ENCODE measurements around the gene KBTBD4. TPM values are rescaled to one million over a fixed set of nuclear protein-coding genes. Genes with fewer than 3 reads are reported as not detected.

KBTBD4 gene
- total and polyA plus RNA-seq, 4 donors: 5.6 to 12.0 (median 8.6) TPM

DNA sequence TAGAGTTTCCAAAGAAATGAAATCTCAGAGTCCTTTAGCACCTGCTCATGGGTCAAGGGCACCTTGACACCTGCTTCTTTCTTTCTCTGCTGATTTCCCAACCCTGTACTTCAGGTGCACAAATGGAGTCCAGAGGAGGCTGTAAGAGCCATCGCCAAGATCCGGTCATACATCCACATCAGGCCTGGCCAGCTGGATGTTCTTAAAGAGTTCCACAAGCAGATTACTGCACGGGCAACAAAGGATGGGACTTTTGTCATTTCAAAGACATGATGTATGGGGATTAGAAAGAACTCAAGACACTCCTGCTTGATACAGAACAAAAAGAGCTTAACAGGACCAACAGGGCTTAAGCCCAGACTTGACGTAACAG, 7.4 kb downstream of the KBTBD4 start (continued):
- TF ChIP-seq, protein P1, sequence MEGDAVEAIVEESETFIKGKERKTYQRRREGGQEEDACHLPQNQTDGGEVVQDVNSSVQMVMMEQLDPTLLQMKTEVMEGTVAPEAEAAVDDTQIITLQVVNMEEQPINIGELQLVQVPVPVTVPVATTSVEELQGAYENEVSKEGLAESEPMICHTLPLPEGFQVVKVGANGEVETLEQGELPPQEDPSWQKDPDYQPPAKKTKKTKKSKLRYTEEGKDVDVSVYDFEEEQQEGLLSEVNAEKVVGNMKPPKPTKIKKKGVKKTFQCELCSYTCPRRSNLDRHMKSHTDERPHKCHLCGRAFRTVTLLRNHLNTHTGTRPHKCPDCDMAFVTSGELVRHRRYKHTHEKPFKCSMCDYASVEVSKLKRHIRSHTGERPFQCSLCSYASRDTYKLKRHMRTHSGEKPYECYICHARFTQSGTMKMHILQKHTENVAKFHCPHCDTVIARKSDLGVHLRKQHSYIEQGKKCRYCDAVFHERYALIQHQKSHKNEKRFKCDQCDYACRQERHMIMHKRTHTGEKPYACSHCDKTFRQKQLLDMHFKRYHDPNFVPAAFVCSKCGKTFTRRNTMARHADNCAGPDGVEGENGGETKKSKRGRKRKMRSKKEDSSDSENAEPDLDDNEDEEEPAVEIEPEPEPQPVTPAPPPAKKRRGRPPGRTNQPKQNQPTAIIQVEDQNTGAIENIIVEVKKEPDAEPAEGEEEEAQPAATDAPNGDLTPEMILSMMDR (IDR thresholded peaks at IDR 0.05; ENCODE audit: low read depth, low read length, missing input control): no peak
- no peak for TF ChIP-seq EGR1 (IDR thresholded peaks at IDR 0.05; ENCODE audit: low read depth in 2 of 2)
- no peak for TF ChIP-seq NR2F2 (IDR thresholded peaks at IDR 0.05)
- no peak for TF ChIP-seq RXRA (IDR thresholded peaks at IDR 0.05)

- Histone ChIP-seq H3K9ac (ENCODE audit: low read depth in 1 of 2, low read length in 2 of 2) (no peak overlapping the region), H3K27ac (ENCODE audit: low read depth in 1 of 2, low read length in 2 of 2) (no peak overlapping the region), H3K27me3 (ENCODE audit: control insufficient read depth in 4 of 4, insufficient read depth in 4 of 4, low read length in 3 of 4) (no peaks in the 10 kb centered on the region), H3K9me3 (ENCODE audit: control insufficient read depth in 4 of 4, low read length in 3 of 4) (no peaks in the 10 kb centered on the region), H3K36me3 (ENCODE audit: control insufficient read depth in 4 of 4, insufficient read depth in 3 of 4, low read depth in 1 of 4, low read length in 3 of 4) (peaks cover 0 to 15% (median 4%) of the 10 kb centered on the region in 4 donors), H3K4me3 (ENCODE audit: low read depth in 1 of 3, low read length in 3 of 3) (no peak overlapping the region), H3K4me1 (ENCODE audit: control insufficient read depth in 4 of 4, insufficient read depth in 4 of 4, low read length in 3 of 4) (peaks cover 3 to 36% (median 29%) of the 10 kb centered on the region in 4 donors)
- TF ChIP-seq, protein P2, sequence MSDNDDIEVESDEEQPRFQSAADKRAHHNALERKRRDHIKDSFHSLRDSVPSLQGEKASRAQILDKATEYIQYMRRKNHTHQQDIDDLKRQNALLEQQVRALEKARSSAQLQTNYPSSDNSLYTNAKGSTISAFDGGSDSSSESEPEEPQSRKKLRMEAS (IDR thresholded peaks at IDR 0.05): no peak
- TF ChIP-seq, protein P3, sequence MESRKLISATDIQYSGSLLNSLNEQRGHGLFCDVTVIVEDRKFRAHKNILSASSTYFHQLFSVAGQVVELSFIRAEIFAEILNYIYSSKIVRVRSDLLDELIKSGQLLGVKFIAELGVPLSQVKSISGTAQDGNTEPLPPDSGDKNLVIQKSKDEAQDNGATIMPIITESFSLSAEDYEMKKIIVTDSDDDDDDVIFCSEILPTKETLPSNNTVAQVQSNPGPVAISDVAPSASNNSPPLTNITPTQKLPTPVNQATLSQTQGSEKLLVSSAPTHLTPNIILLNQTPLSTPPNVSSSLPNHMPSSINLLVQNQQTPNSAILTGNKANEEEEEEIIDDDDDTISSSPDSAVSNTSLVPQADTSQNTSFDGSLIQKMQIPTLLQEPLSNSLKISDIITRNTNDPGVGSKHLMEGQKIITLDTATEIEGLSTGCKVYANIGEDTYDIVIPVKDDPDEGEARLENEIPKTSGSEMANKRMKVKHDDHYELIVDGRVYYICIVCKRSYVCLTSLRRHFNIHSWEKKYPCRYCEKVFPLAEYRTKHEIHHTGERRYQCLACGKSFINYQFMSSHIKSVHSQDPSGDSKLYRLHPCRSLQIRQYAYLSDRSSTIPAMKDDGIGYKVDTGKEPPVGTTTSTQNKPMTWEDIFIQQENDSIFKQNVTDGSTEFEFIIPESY (IDR thresholded peaks at IDR 0.05): no peak
- no peak for TF ChIP-seq HNF4A (conservative IDR thresholded peaks at IDR 0.05)
- no peak for TF ChIP-seq NR2F2 (IDR thresholded peaks at IDR 0.05)
- no peak for TF ChIP-seq FOXA2 (IDR thresholded peaks at IDR 0.05)
- TF ChIP-seq, protein P4, sequence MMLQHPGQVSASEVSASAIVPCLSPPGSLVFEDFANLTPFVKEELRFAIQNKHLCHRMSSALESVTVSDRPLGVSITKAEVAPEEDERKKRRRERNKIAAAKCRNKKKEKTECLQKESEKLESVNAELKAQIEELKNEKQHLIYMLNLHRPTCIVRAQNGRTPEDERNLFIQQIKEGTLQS (IDR thresholded peaks at IDR 0.05): no peak
- no peak for TF ChIP-seq SP1 (IDR thresholded peaks at IDR 0.05)
- no peak for TF ChIP-seq EGR1 (IDR thresholded peaks at IDR 0.05; ENCODE audit: low read depth in 2 of 2)
- no peak for TF ChIP-seq TAF1 (conservative IDR thresholded peaks at IDR 0.05)
- no peak for TF ChIP-seq HNF4G (IDR thresholded peaks at IDR 0.05)
- no peak for TF ChIP-seq RXRA (IDR thresholded peaks at IDR 0.05)
- TF ChIP-seq, protein P5, sequence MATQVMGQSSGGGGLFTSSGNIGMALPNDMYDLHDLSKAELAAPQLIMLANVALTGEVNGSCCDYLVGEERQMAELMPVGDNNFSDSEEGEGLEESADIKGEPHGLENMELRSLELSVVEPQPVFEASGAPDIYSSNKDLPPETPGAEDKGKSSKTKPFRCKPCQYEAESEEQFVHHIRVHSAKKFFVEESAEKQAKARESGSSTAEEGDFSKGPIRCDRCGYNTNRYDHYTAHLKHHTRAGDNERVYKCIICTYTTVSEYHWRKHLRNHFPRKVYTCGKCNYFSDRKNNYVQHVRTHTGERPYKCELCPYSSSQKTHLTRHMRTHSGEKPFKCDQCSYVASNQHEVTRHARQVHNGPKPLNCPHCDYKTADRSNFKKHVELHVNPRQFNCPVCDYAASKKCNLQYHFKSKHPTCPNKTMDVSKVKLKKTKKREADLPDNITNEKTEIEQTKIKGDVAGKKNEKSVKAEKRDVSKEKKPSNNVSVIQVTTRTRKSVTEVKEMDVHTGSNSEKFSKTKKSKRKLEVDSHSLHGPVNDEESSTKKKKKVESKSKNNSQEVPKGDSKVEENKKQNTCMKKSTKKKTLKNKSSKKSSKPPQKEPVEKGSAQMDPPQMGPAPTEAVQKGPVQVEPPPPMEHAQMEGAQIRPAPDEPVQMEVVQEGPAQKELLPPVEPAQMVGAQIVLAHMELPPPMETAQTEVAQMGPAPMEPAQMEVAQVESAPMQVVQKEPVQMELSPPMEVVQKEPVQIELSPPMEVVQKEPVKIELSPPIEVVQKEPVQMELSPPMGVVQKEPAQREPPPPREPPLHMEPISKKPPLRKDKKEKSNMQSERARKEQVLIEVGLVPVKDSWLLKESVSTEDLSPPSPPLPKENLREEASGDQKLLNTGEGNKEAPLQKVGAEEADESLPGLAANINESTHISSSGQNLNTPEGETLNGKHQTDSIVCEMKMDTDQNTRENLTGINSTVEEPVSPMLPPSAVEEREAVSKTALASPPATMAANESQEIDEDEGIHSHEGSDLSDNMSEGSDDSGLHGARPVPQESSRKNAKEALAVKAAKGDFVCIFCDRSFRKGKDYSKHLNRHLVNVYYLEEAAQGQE (IDR thresholded peaks at IDR 0.05): no peak
- no peak for TF ChIP-seq JUND (IDR thresholded peaks at IDR 0.05)
- TF ChIP-seq YY1 (IDR thresholded peaks at IDR 0.05): no peak
- TF ChIP-seq FOXA1 (IDR thresholded peaks at IDR 0.05): no peak
- TF ChIP-seq RAD21 (IDR thresholded peaks at IDR 0.05): no peak
- DNase-seq (ENCODE audit: low spot score): no peak
- 88% methylated on average over 3 of the region's 3 CpGs for WGBS
Observed at GRCh38 chr11:47570651-47571356, 8.0 kb downstream of the KBTBD4 start.

Data from liver (tissue), 9 donors.